22Rv1 (cell line): ENCODE data around the gene STARD7.

ENCODE experiments used
- ZFX ChIP-seq: fragments of 450-650 bp; IDR thresholded peaks from 2 replicates; pipeline ENCODE4 v1.6.1; 2017; ENCODE audit warnings: antibody characterized with exemption, borderline replicate concordance
- TF ChIP-seq, protein P1 (sequence below): fragments of 450-650 bp; IDR thresholded peaks from 2 replicates; pipeline ENCODE4 v1.5.1; 2017; ENCODE audit warnings: mild to moderate bottlenecking

DNA sequence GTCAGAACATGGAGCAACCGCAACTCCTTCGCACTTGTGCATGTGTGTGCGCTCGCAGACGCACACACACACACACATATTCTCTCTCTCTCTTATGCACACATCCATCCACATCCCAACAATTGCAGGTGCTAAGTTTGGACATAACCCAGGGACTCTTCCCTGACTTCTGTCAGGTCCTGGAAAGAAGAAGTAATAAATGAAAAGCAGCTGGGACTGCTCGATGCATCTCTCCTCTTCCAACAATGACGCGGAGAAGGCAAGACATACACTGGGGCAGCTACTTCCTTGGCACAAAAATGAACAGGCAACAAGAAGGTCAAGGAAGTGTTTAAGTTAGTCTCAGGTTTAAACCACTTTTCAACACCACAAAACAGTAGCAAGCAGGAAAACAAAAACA lies 23.6 kb downstream of the STARD7 start:
- TF ChIP-seq, protein P1, sequence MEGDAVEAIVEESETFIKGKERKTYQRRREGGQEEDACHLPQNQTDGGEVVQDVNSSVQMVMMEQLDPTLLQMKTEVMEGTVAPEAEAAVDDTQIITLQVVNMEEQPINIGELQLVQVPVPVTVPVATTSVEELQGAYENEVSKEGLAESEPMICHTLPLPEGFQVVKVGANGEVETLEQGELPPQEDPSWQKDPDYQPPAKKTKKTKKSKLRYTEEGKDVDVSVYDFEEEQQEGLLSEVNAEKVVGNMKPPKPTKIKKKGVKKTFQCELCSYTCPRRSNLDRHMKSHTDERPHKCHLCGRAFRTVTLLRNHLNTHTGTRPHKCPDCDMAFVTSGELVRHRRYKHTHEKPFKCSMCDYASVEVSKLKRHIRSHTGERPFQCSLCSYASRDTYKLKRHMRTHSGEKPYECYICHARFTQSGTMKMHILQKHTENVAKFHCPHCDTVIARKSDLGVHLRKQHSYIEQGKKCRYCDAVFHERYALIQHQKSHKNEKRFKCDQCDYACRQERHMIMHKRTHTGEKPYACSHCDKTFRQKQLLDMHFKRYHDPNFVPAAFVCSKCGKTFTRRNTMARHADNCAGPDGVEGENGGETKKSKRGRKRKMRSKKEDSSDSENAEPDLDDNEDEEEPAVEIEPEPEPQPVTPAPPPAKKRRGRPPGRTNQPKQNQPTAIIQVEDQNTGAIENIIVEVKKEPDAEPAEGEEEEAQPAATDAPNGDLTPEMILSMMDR: no peak
- no peak for TF ChIP-seq ZFX
